Lung (tissue), 12 donors: ENCODE results near the gene MAGI3. TPM values are rescaled to one million over a fixed set of nuclear protein-coding genes. Genes with fewer than 3 reads are reported as not detected.

Source experiments
- ATAC-seq: fragments of 200-7000 bp; cut with Tn5 transposase; one replicate; pipeline ENCODE4 v1.9.1; 2020; ENCODE audit warnings: moderate number of reproducible peaks; ENCODE audit not compliant: insufficient read depth, low FRiP score
- DNase-seq, 3 donors: peaks; one replicate each; pipeline ENCODE4 v3.0.0-alpha.2; 2013 to 2017
- H3K27ac ChIP-seq, 2 donors: one replicate each; pipeline ENCODE4 v1.5.1; 2013; ENCODE audit warnings: mild to moderate bottlenecking in 2 of 2, moderate library complexity in 2 of 2, control low read depth in 1 of 2, inconsistent platforms in 1 of 2, low read depth in 1 of 2, low read length in 1 of 2
- H3K27me3 ChIP-seq, 3 donors: one replicate each; pipeline ENCODE4 v1.5.1; 2013; ENCODE audit warnings: low read length in 2 of 3; ENCODE audit not compliant: control insufficient read depth in 3 of 3, insufficient read depth in 3 of 3
- H3K36me3 ChIP-seq, 4 donors: one replicate each; pipeline ENCODE4 v1.5.1; 2013; ENCODE audit warnings: low read length in 4 of 4, mild to moderate bottlenecking in 1 of 4, moderate library complexity in 1 of 4; ENCODE audit not compliant: control insufficient read depth in 4 of 4, insufficient read depth in 4 of 4
- H3K4me1 ChIP-seq, 5 donors: one replicate each; pipeline ENCODE4 v1.5.1; 2013; ENCODE audit warnings: low read length in 5 of 5, mild to moderate bottlenecking in 2 of 5, moderate library complexity in 1 of 5; ENCODE audit not compliant: control insufficient read depth in 5 of 5, insufficient read depth in 5 of 5
- H3K4me3 ChIP-seq: one replicate; pipeline ENCODE4 v1.5.1; 2013; ENCODE audit warnings: mild to moderate bottlenecking, control low read depth, moderate library complexity
- H3K9ac ChIP-seq, 2 donors: one replicate each; pipeline ENCODE4 v1.5.1; 2013; ENCODE audit warnings: low read length in 2 of 2, control low read depth in 1 of 2; ENCODE audit not compliant: insufficient read depth in 1 of 2
- H3K9me3 ChIP-seq, 4 donors: one replicate each; pipeline ENCODE4 v1.5.1; 2013; ENCODE audit warnings: low read length in 3 of 4, mild to moderate bottlenecking in 1 of 4, moderate library complexity in 1 of 4; ENCODE audit not compliant: control insufficient read depth in 4 of 4, insufficient read depth in 3 of 4
- CTCF ChIP-seq: IDR thresholded peaks from 2 replicates; pipeline ENCODE4 v1.5.1; 2012; ENCODE audit warnings: mild to moderate bottlenecking; ENCODE audit errors: control extremely low read depth, extremely low read depth
- WGBS, 2 donors: extraction: QIAGEN DNeasy Blood & Tissue Kit; methylation state at CpG; one replicate each; pipeline ENCODE4 v1.1.7; 2013; 5-methylcytosine and 5-hydroxymethylcytosine counted together
- polyA plus RNA-seq, 2 donors: library from polyadenylated mRNA; stranded (reverse); fragments of 200-250 nt; gene quantifications; one replicate each; pipeline ENCODE4 v1.2.1, GENCODE V29; 2013
- total RNA-seq, 2 donors: library from RNA; depleted of rRNA in 1 of 2; stranded (reverse); fragments of >200 nt in 1 of 2; gene quantifications; one replicate each; pipeline ENCODE4 v1.2.1, GENCODE V29; 2014 to 2021
- donor health status: control.
- donor health status: control.
- donor health status: Bipolar disorder and iron deficiency.
- donor health status: healthy.
- donor health status: DM: yes; HTN: yes; CAD: no.

Gene MAGI3
- total and polyA plus RNA-seq, 4 donors = 7.5 to 137 (median 35.5) TPM

GRCh38 chr1:113675302-113675701 is 285.0 kb downstream of the MAGI3 start:
- 86 to 88% methylated on average over 2 of the region's 2 CpGs for WGBS, 2 donors
- H3K4me1 ChIP-seq = peaks cover 0 to 3% (median 0%) of the 10 kb centered on the region in 5 donors
- DNase-seq = no peak
- H3K36me3 ChIP-seq = peaks cover 0 to 10% (median 5%) of the 10 kb centered on the region in 4 donors
- TF ChIP-seq CTCF = no peak
- H3K9me3 ChIP-seq = no peaks in the 10 kb centered on the region
- H3K27me3 ChIP-seq = no peaks in the 10 kb centered on the region
- no peak overlapping the region for H3K4me3 ChIP-seq
- no peak overlapping the region for H3K9ac ChIP-seq
- H3K27ac ChIP-seq = no peak overlapping the region
- ATAC-seq = no peak

- no peak for ATAC-seq
Measured at GRCh38 chr1:113676524-113676923, 286.2 kb downstream of the MAGI3 start.

GRCh38 chr1:113677250-113678158 is 287.2 kb downstream of the MAGI3 start:
- Histone ChIP-seq H3K4me3 (no peak overlapping the region), H3K9ac (no peak overlapping the region), H3K27ac (no peak overlapping the region), H3K36me3 (peaks cover 0 to 6% (median 1%) of the 10 kb centered on the region in 4 donors), H3K27me3 (no peaks in the 10 kb centered on the region), H3K4me1 (peaks cover 0 to 3% (median 0%) of the 10 kb centered on the region in 5 donors), H3K9me3 (no peaks in the 10 kb centered on the region)
- TF ChIP-seq CTCF = peak; percentile 26
- ATAC-seq = peak; percentile 43
- 50 to 77% methylated on average over 7 of the region's 7 CpGs for WGBS, 2 donors
- peak; percentile 16 to 78 (median 68) for DNase-seq

More at GRCh38 chr1:113676524-113676923, 286.2 kb downstream of the MAGI3 start:
- Histone ChIP-seq H3K4me3 (no peak overlapping the region), H3K4me1 (peaks cover 0 to 3% (median 0%) of the 10 kb centered on the region in 5 donors), H3K9me3 (no peaks in the 10 kb centered on the region), H3K36me3 (peaks cover 0 to 10% (median 3%) of the 10 kb centered on the region in 4 donors), H3K27ac (no peak overlapping the region), H3K27me3 (no peaks in the 10 kb centered on the region), H3K9ac (no peak overlapping the region)
- no peak for DNase-seq
- no peak for TF ChIP-seq CTCF
- 90 to 96% methylated on average over 5 of the region's 5 CpGs for WGBS, 2 donors
